K562 (cell line): ENCODE data around the gene CDC6. TPM values are rescaled to one million over a fixed set of nuclear protein-coding genes. Genes with fewer than 3 reads are reported as not detected.
A peak's percentile ranks its signal among the peaks of the same experiment; 100 is the strongest.

Experiments used
- ATAC-seq: fragments of 200-7000 bp; cut with Tn5 transposase; 3 replicates; pipeline ENCODE4 v1.9.1; 2020; ENCODE audit warnings: moderate library complexity
- BruUV-seq: library from RNA; stranded (reverse); fragments of 400-500 nt; replicated peaks from 2 replicates; lab custom pipeline; 2021; lab: Mats Ljungman, UMichigan
- CTCF ChIA-PET: fragments of 300-600 bp; formaldehyde crosslinking; extraction: SDS; loops from one replicate; lab custom pipeline; 2021; ENCODE audit warnings: low intra/inter-chr PET ratio; lab: Yijun Ruan, JAX
- POLR2A ChIA-PET: fragments of 300-600, 350-650 bp; sonication (Branson Sonifier 250); formaldehyde crosslinking; extraction: SDS; loops from one replicate; lab custom pipeline; 2021; ENCODE audit warnings: antibody characterized with exemption, inconsistent platforms; lab: Yijun Ruan, JAX
- DNase-seq, 4 experiments: peaks; one replicate each; pipeline versions ENCODE4 v3.0.0 to v3.0.0-alpha.2; 2011 to 2018; ENCODE audit warnings: low spot score in 3 of 4, mixed read lengths in 3 of 4; ENCODE audit errors: extremely low read depth in 1 of 4
- FAIRE-seq: peaks from 2 replicates; lab custom pipeline; 2011; peaks lifted over from hg19 to GRCh38; lab: Jason Lieb, UNC
- H2AFZ ChIP-seq: 2 replicates; pipeline ENCODE4 v1.6.0; 2011; ENCODE audit warnings: low read depth, low read length, control low read depth, inconsistent platforms
- H3K27ac ChIP-seq: fragments of 200-600 bp; 3 replicates; pipeline ENCODE4 v1.8.0; 2011; ENCODE audit warnings: low read depth, mild to moderate bottlenecking, control low read depth, inconsistent platforms, low read length, moderate library complexity, mixed read lengths; ENCODE audit errors: extremely low read depth
- H3K27me3 ChIP-seq, 2 experiments: fragments of 300-600 bp in 1 of 2; 2 replicates in 1 of 2; 3 replicates in 1 of 2; pipeline versions ENCODE4 v1.6.0 to v1.8.0; 2011; ENCODE audit warnings: inconsistent platforms in 2 of 2, low read length in 2 of 2, mild to moderate bottlenecking in 1 of 2, mixed read lengths in 1 of 2, moderate library complexity in 1 of 2; ENCODE audit not compliant: control insufficient read depth in 2 of 2, insufficient read depth in 2 of 2
- H3K36me3 ChIP-seq: fragments of 300-600 bp; 3 replicates; pipeline ENCODE4 v1.8.0; 2011; ENCODE audit warnings: mild to moderate bottlenecking, low read length, inconsistent platforms; ENCODE audit not compliant: control insufficient read depth, insufficient read depth
- H3K4me1 ChIP-seq, 2 experiments: fragments of 200-600 bp in 1 of 2; replicated peaks in 1 of 2; 2 replicates in 1 of 2; 3 replicates in 1 of 2; pipeline versions ENCODE4 v1.5.1 to v1.8.0; 2011; ENCODE audit warnings: inconsistent platforms in 2 of 2, low read length in 2 of 2, mild to moderate bottlenecking in 1 of 2, mixed read lengths in 1 of 2, moderate library complexity in 1 of 2; ENCODE audit not compliant: control insufficient read depth in 2 of 2, insufficient read depth in 2 of 2
- H3K4me2 ChIP-seq: 2 replicates; pipeline ENCODE4 v1.6.1; 2011; ENCODE audit warnings: low read length, control low read depth, inconsistent platforms, mixed read lengths; ENCODE audit not compliant: insufficient read depth
- H3K4me3 ChIP-seq: fragments of 200-600 bp; sonication (generic), shearing (Covaris generic); 2 replicates; pipeline ENCODE4 v1.5.1; 2016; ENCODE audit warnings: control low read depth, inconsistent platforms
- H3K79me2 ChIP-seq: fragments of 200-600 bp; 3 replicates; pipeline ENCODE4 v1.8.0; 2011; ENCODE audit warnings: low read length, inconsistent platforms; ENCODE audit not compliant: control insufficient read depth, insufficient read depth
- H3K9ac ChIP-seq, 2 experiments: 2 replicates each; pipeline versions ENCODE4 v1.6.0 to v1.6.1; 2011; ENCODE audit warnings: low read depth in 2 of 2, low read length in 2 of 2, control low read depth in 1 of 2, inconsistent platforms in 1 of 2, mild to moderate bottlenecking in 1 of 2, mixed read lengths in 1 of 2; ENCODE audit not compliant: insufficient read depth in 1 of 2
- H3K9me1 ChIP-seq: one replicate; pipeline ENCODE4 v1.6.0; 2011; ENCODE audit warnings: inconsistent platforms, mild to moderate bottlenecking, low read length, moderate library complexity; ENCODE audit not compliant: control insufficient read depth, insufficient read depth
- H3K9me3 ChIP-seq: replicated peaks from 2 replicates; pipeline ENCODE4 v1.5.1; 2011; ENCODE audit warnings: low read depth, low read length, inconsistent platforms; ENCODE audit not compliant: control insufficient read depth, insufficient read depth
- H4K20me1 ChIP-seq: replicated peaks from 2 replicates; pipeline ENCODE4 v1.6.1; 2011; ENCODE audit warnings: low read length, inconsistent platforms, mixed read lengths; ENCODE audit not compliant: control insufficient read depth, insufficient read depth
- FOS ChIP-seq: IDR thresholded peaks from 3 replicates; pipeline ENCODE4 v1.6.1; 2011; ENCODE audit not compliant: insufficient read length; ENCODE audit errors: extremely low read depth
- ZNF121 ChIP-seq: sonication (generic); formaldehyde crosslinking; conservative IDR thresholded peaks from 2 replicates; pipeline ENCODE4 v1.8.0; 2022; ENCODE audit warnings: missing genetic modification reagents
- WGBS: fragments of 100-300 bp; shearing (Covaris generic); methylation state at CpG from one replicate; pipeline ENCODE4 v1.1.6; 2016; ENCODE audit warnings: low coverage, mixed read lengths; ENCODE audit not compliant: insufficient coverage; ENCODE audit errors: missing lambda C conversion rate; 5-methylcytosine and 5-hydroxymethylcytosine counted together
- in situ Hi-C: fragments of 300-500 bp; cut with MboI; formaldehyde crosslinking; loops from 4 replicates; pipeline ENCODE4 v1.15.0; 2018; ENCODE audit warnings: inconsistent platforms, mixed read lengths
- intact Hi-C: fragments of 100-400 bp; cut with micrococcal nuclease; formaldehyde crosslinking; loops from 2 replicates; pipeline ENCODE4 v1.14.2; 2022
- polyA plus RNA-seq, 8 experiments: library from polyadenylated mRNA; depleted of rRNA in 4 of 8; stranded (reverse) in 5 of 8; unstranded in 3 of 8; fragments of >200 nt; fragmentation: Nextera tagmentation in 2 of 8; fragmentation: Illumina TruSeq in 1 of 8; extraction: Ambion mirVana in 2 of 8; extraction: Trizol in 1 of 8; gene quantifications; 2 replicates each; pipeline versions ENCODE4 v1.2.1 to v1.2.3, GENCODE V29; 2011 to 2014; ENCODE audit warnings: inconsistent platforms in 1 of 8, missing spikeins in 1 of 8
- total RNA-seq, 7 experiments: library from RNA; depleted of rRNA in 6 of 7; stranded (reverse); fragments of >200 nt in 6 of 7; fragmentation: Illumina TruSeq in 2 of 7; extraction: Trizol in 2 of 7; gene quantifications; 2 replicates each; pipeline versions ENCODE4 v1.2.1 to v1.2.3, GENCODE V29; 2011 to 2021; ENCODE audit warnings: low replicate concordance in 1 of 7
- TF ChIP-seq, protein P1 (sequence below): fragments of 250-450 bp; sonication (Bioruptor Pico); IDR thresholded peaks from 2 replicates; pipeline ENCODE4 v1.8.0; 2021; ENCODE audit warnings: borderline replicate concordance, mild to moderate bottlenecking, moderate library complexity; ENCODE audit not compliant: poor library complexity, severe bottlenecking

CDC6 gene
- total and polyA plus RNA-seq, 9 of the 15 experiments (the other 6 are each of a cell fraction or from before 2014, with no cell fraction given): 29.6 to 141 (median 106) TPM

DNA sequence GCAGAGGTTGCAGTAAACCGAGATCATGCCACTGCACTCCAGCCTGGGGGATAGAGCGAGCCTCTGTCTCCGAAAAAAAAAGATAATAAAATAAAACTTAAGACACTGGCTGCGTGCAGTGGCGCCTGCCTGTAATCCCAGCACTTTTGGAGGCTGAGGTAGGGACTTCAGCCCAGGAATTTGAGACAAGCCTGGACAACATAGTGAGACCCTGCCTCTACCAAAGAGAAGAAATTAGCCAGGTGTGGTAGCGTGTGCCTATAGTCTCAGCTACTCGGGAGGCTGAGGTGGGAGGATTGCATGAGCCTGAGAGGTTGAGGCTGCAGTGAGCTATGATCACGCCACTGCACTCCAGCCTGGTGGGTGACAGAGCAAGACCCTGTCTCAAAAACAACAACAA is 47.9 kb downstream of the CDC6 start:
- FAIRE-seq: no peak
- no peak overlapping the region for H3K4me3 ChIP-seq
- POLR2A ChIA-PET: no interaction called here
- no peak overlapping the region for H3K4me2 ChIP-seq
- ATAC-seq: no peak
- H3K9ac ChIP-seq: no peak overlapping the region
- no TSS peak for BruUV-seq
- H3K9me3 ChIP-seq: no peaks in the 10 kb centered on the region
- peaks cover 45% of the 10 kb centered on the region; the same call in 2 of the 3 replicates for H3K36me3 ChIP-seq
- peak; percentile 62 for TF ChIP-seq ZNF121 (CRISPR knock-in tag)
- no peak for TF ChIP-seq FOS
- no peaks in the 10 kb centered on the region for H3K9me1 ChIP-seq
- in situ Hi-C loops: no loop called here
- H3K27me3 ChIP-seq: no peaks in the 10 kb centered on the region
- DNase-seq: no peak
- H2AFZ ChIP-seq: no peak overlapping the region
- peaks cover 14 to 41% of the 10 kb centered on the region in 2 experiments for H3K4me1 ChIP-seq
- intact Hi-C loops: no loop called here
- CTCF ChIA-PET: no interaction called here
- no peaks in the 10 kb centered on the region; the same call in 1 of the 2 replicates for H4K20me1 ChIP-seq
- no peak overlapping the region for H3K27ac ChIP-seq
- WGBS: 84% methylated on average over 8 of the region's 8 CpGs
- H3K79me2 ChIP-seq: peaks cover 7% of the 10 kb centered on the region; the same call in 1 of the 3 replicates

DNA sequence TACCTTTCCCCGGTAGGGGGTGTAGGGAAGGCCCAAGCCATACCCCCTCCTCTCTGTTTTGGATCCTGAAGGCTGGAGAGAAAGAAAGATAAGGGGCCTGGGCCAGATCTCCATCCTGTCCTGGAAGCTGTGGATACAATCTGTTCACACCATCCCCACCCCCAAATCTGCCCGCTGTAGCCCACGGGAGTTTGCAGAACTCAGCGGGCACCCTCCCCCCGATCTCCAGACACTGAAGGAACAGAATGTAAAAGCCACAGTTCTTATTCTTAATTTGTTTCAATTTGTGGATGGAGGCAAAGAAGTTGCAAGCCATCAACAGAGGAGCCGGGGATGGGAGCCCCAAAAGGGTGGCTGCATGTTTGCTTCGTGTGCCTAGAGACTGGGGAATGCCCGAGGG is 49.7 kb downstream of the CDC6 start:
- H3K4me3 ChIP-seq: no peak overlapping the region
- H3K9me1 ChIP-seq: no peaks in the 10 kb centered on the region
- H3K4me2 ChIP-seq: no peak overlapping the region
- ChIA-PET POLR2A (no interaction called here), CTCF (no interaction called here)
- no peak for DNase-seq
- H3K4me1 ChIP-seq: peaks cover 14 to 38% of the 10 kb centered on the region in 2 experiments
- no peak for ATAC-seq
- peaks cover 10% of the 10 kb centered on the region for H3K79me2 ChIP-seq
- H3K27me3 ChIP-seq: no peaks in the 10 kb centered on the region
- H2AFZ ChIP-seq: no peak overlapping the region
- H3K9ac ChIP-seq: no peak overlapping the region; a peak in 1 of 4 replicates
- in situ Hi-C loops: no loop called here
- H4K20me1 ChIP-seq: no peaks in the 10 kb centered on the region; the same call in 1 of the 2 replicates
- H3K27ac ChIP-seq: no peak overlapping the region
- FAIRE-seq: no peak
- 60% methylated on average over 7 of the region's 8 CpGs for WGBS
- BruUV-seq: no TSS peak
- H3K36me3 ChIP-seq: peaks cover 32% of the 10 kb centered on the region; the same call in 2 of the 3 replicates
- intact Hi-C loops: no loop called here
- no peaks in the 10 kb centered on the region for H3K9me3 ChIP-seq
- TF ChIP-seq, protein P1, sequence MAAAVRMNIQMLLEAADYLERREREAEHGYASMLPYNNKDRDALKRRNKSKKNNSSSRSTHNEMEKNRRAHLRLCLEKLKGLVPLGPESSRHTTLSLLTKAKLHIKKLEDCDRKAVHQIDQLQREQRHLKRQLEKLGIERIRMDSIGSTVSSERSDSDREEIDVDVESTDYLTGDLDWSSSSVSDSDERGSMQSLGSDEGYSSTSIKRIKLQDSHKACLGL (CRISPR knock-in tag): no peak
